ENCODE results near the gene EID2B. TPM values are rescaled to one million over a fixed set of nuclear protein-coding genes. Genes with fewer than 3 reads are reported as not detected.

EID2B gene
- total and polyA plus RNA-seq, 10 of the 15 experiments (the other 5 are each of a cell fraction or from before 2014, with no cell fraction given): 2.9 to 10.1 (median 5.0) TPM

DNA sequence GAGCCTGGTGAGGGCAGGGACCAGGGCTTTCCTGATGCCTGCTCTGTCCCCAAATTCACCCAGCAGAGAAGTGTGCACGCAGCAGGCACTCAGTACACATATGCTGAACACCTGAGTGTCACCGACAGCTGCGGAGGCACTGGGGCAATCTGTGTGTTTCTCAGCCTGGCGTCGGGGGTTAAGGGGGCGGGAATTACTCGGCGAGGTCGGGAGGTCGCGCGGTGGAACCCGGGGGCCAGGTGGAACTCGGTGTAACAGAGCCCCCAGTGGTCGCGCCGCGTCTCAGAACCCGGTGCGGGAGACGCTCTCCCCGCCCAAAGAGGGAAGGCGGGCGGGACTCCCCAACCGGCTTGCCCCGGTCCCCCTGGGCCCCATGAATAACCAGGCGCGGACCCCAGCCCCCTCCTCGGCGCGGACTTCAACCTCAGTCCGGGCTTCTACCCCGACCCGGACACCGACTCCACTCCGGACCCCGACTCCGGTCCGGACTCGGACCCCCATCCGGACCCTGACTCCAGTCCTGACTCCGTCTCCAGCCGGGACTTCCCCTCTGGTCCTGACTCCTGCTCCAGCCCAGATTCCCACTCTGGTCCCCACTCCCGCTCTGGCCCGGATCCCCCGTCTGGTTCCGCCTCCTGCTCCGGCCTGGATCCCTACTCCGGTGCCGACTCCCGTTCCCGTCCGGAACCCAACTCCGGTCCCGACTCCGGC lies 17.7 kb downstream of the EID2B start, which contains the start of gene SELENOV:
Gene SELENOV (plus strand): TSS at position 300 of the 711 bp plus-strand sequence. CDS start 74 bp downstream, at position 374.
- no peaks in the 10 kb centered on the region for H3K79me2 ChIP-seq (ENCODE audit: control insufficient read depth, insufficient read depth, low read length)
- no peak within 1 kb of the TSS for H3K27ac ChIP-seq (ENCODE audit: control insufficient read depth, insufficient read depth)
- no peaks in the 10 kb centered on the region for H3K36me3 ChIP-seq (ENCODE audit: control insufficient read depth in 2 of 2, insufficient read depth in 2 of 2, low read length in 1 of 2)
- H2AFZ ChIP-seq (ENCODE audit: control insufficient read depth, low read depth, low read length): no peak within 1 kb of the TSS; the same call in 1 of the 2 replicates
- no peaks in the 10 kb centered on the region for H4K20me1 ChIP-seq (ENCODE audit: control insufficient read depth, insufficient read depth)
- POLR2A ChIA-PET: no interaction called here
- peaks cover 9 to 22% of the 10 kb centered on the region in 2 experiments for H3K27me3 ChIP-seq (replicated peaks in 1 of 2; ENCODE audit: control insufficient read depth in 2 of 2, insufficient read depth in 2 of 2, low read length in 1 of 2)
- in situ Hi-C loops (cut with MboI): no loop called here
- intact Hi-C loops (cut with micrococcal nuclease; ENCODE audit: unreplicated experiment): no loop called here
- SMC1A ChIA-PET (ENCODE audit: uncharacterized antibody, unreplicated experiment): no interaction called here
- RAD21 ChIA-PET (ENCODE audit: unreplicated experiment): no interaction called here
- CTCF ChIA-PET: interaction anchor here (0.6 to 0.9 kb wide), 2 partner anchors 19 to 40 kb away, joined by 3 read pairs; no protein-coding TSS in a partner anchor
- BruUV-seq (replicated peaks): no TSS peak
- H3K4me3 ChIP-seq: peak within 1 kb of the TSS; percentile 36; the same call in 1 of the 2 replicates
- DNase-seq (ENCODE audit: low read depth, low spot score) (no peak), ATAC-seq (peak; percentile 34), FAIRE-seq (no peak)
- no peaks in the 10 kb centered on the region for H3K9me3 ChIP-seq (replicated peaks; ENCODE audit: control insufficient read depth, insufficient read depth, low read length)
- peaks cover 11% of the 10 kb centered on the region for H3K4me1 ChIP-seq (ENCODE audit: control insufficient read depth, insufficient read depth, low read length)
- H3K9ac ChIP-seq (ENCODE audit: control insufficient read depth, insufficient read depth, low read length): no peak within 1 kb of the TSS
- H3K4me2 ChIP-seq (ENCODE audit: control insufficient read depth, insufficient read depth): peak within 1 kb of the TSS; percentile 69
- WGBS (ENCODE audit: insufficient coverage, insufficient replicate concordance, low lambda C conversion rate, missing lambda C conversion rate): 17% methylated on average over 49 of the region's 56 CpGs
- TF ChIP-seq PAX5 (IDR thresholded peaks at IDR 0.05; ENCODE audit: borderline replicate concordance, low read depth, low read length) (no peak), RAD21 (IDR thresholded peaks at IDR 0.05; ENCODE audit: insufficient read depth, low read depth, low read length) (no peak), ZNF217 (IDR thresholded peaks at IDR 0.05) (no peak), SPI1 (IDR thresholded peaks at IDR 0.05; ENCODE audit: borderline replicate concordance, insufficient read depth, low read depth, low read length) (no peak), IKZF1 (conservative IDR thresholded peaks at IDR 0.05) (peak; percentile 26; the same call in 1 of the 2 replicates), NR2F1 (conservative IDR thresholded peaks at IDR 0.05) (peak; percentile 74; the same call in 1 of the 2 replicates), RUNX3 (IDR thresholded peaks at IDR 0.05; ENCODE audit: low read length) (no peak), FOS (IDR thresholded peaks at IDR 0.05; ENCODE audit: borderline replicate concordance, extremely low read depth, insufficient read length) (no peak), KLF5 (IDR thresholded peaks at IDR 0.05; ENCODE audit: partially characterized antibody) (no peak)
- TF ChIP-seq, protein P1, sequence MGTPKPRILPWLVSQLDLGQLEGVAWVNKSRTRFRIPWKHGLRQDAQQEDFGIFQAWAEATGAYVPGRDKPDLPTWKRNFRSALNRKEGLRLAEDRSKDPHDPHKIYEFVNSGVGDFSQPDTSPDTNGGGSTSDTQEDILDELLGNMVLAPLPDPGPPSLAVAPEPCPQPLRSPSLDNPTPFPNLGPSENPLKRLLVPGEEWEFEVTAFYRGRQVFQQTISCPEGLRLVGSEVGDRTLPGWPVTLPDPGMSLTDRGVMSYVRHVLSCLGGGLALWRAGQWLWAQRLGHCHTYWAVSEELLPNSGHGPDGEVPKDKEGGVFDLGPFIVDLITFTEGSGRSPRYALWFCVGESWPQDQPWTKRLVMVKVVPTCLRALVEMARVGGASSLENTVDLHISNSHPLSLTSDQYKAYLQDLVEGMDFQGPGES (IDR thresholded peaks at IDR 0.05): no peak
